ENCODE results near the gene TMEM123. TPM values are rescaled to one million over a fixed set of nuclear protein-coding genes. Genes with fewer than 3 reads are reported as not detected.

TMEM123 gene
- total and polyA plus RNA-seq, 2 of the 8 experiments (the other 6 are each of a cell fraction or from before 2014, with no cell fraction given) = 75.5 to 80.1 TPM

DNA sequence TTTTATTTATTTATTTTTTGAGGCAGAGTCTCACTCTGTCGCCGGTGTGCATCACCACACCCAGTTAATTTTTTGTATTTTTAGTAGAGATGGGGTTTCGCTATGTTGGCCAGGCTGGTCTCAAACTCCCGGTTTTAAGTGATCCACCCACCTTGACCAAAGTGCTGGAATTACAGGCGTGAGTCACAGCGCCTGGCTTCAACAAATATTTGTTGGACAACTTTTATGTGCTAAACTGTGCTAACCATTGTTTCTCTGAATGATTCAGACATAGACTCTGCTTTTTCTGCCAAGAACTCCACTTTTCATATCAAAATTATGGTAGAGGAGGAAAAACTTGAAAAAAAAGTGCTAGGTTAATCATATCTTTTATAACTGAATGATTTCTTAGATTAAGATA is 41.7 kb upstream of the TMEM123 start:
- H3K27me3 ChIP-seq (replicated peaks in 1 of 4; ENCODE audit: control insufficient read depth in 3 of 4, extremely low read depth in 1 of 4, insufficient read depth in 3 of 4, low read length in 3 of 4) = no peaks in the 10 kb centered on the region
- no peak overlapping the region for H3K14ac ChIP-seq (ENCODE audit: insufficient read length)
- H4K20me1 ChIP-seq (replicated peaks in 1 of 2; ENCODE audit: control insufficient read depth in 1 of 2, insufficient read depth in 2 of 2, low read length in 2 of 2) = no peaks in the 10 kb centered on the region
- no peak overlapping the region for H2BK5ac ChIP-seq (ENCODE audit: low read depth, low read length)
- H4K8ac ChIP-seq (ENCODE audit: extremely low read depth, insufficient read depth, low read length) = no peak overlapping the region
- H3K23me2 ChIP-seq (ENCODE audit: low read depth, low read length) = no peaks in the 10 kb centered on the region
- no peak overlapping the region for H2BK20ac ChIP-seq (ENCODE audit: low read length)
- H3K18ac ChIP-seq (ENCODE audit: extremely low read depth, low read length) = no peak overlapping the region
- DNase-seq (ENCODE audit: low read depth in 1 of 2, low spot score in 2 of 2) (no peak), FAIRE-seq (no peak)
- H3K56ac ChIP-seq (replicated peaks; ENCODE audit: insufficient read length, low read depth, low read length) = no peak overlapping the region
- no peak overlapping the region for H2BK12ac ChIP-seq (ENCODE audit: low read depth, low read length)
- no peak overlapping the region for H4K91ac ChIP-seq (replicated peaks; ENCODE audit: insufficient read length, low read length)
- POLR2A ChIA-PET (ENCODE audit: partially characterized antibody) = no interaction called here
- H3K27ac ChIP-seq (ENCODE audit: low read depth, low read length) = no peak overlapping the region
- no peak overlapping the region for H2AK5ac ChIP-seq (ENCODE audit: low read depth, low read length)
- CTCF ChIA-PET (ENCODE audit: partially characterized antibody) = interaction anchor here (0.7 to 3.6 kb wide), 8 partner anchors 17 to 172 kb away, joined by 3 to 20 read pairs (median 4); no protein-coding TSS in a partner anchor
- H3K4ac ChIP-seq (replicated peaks; ENCODE audit: insufficient read length, low read depth, low read length) = no peak overlapping the region
- H3K79me1 ChIP-seq (ENCODE audit: low read depth, low read length) = no peaks in the 10 kb centered on the region
- H3K4me2 ChIP-seq (ENCODE audit: insufficient read depth in 1 of 2, low read depth in 2 of 2, low read length in 2 of 2) = no peak overlapping the region
- no peak overlapping the region for H2BK15ac ChIP-seq (ENCODE audit: low read length)
- H3K4me1 ChIP-seq (replicated peaks in 1 of 4; ENCODE audit: control insufficient read depth in 3 of 4, insufficient read depth in 4 of 4, low read length in 3 of 4) = peaks cover 0 to 6% (median 2%) of the 10 kb centered on the region in 4 experiments; a peak in 2 of 7 replicates
- no peak overlapping the region for H4K5ac ChIP-seq (ENCODE audit: insufficient read length, low read depth, low read length)
- H2BK120ac ChIP-seq (replicated peaks; ENCODE audit: low read depth, low read length) = no peak overlapping the region
- H3K79me2 ChIP-seq (ENCODE audit: control insufficient read depth in 1 of 2, insufficient read depth in 2 of 2, low read length in 2 of 2) = no peaks in the 10 kb centered on the region
- 97% methylated on average over 6 of the region's 6 CpGs; no CpG with 5 or more reads in 1 of the 2 experiments for WGBS, 2 experiments (ENCODE audit: extremely low coverage in 1 of 2, insufficient coverage in 1 of 2, insufficient read length in 1 of 2, insufficient replicate concordance in 2 of 2, low coverage in 1 of 2, low lambda C conversion rate in 2 of 2, missing lambda C conversion rate in 1 of 2)
- H3K36me3 ChIP-seq (ENCODE audit: control insufficient read depth in 2 of 4, insufficient read depth in 4 of 4, low read length in 3 of 4) = no peaks in the 10 kb centered on the region
- H3K9me3 ChIP-seq (ENCODE audit: insufficient read depth in 2 of 2, low read depth in 1 of 2, low read length in 1 of 2) = no peaks in the 10 kb centered on the region
- no peak overlapping the region for H3K23ac ChIP-seq (ENCODE audit: insufficient read length)
- no peak overlapping the region for H3K4me3 ChIP-seq (ENCODE audit: extremely low read depth in 1 of 4, insufficient read depth in 2 of 4, low read depth in 3 of 4, low read length in 4 of 4)
- H2AFZ ChIP-seq (ENCODE audit: low read length) = no peak overlapping the region
- no peak overlapping the region for H3K9ac ChIP-seq (replicated peaks in 1 of 4; ENCODE audit: extremely low read depth in 1 of 4, low read depth in 3 of 4, low read length in 3 of 4)
- TF ChIP-seq, protein P1, sequence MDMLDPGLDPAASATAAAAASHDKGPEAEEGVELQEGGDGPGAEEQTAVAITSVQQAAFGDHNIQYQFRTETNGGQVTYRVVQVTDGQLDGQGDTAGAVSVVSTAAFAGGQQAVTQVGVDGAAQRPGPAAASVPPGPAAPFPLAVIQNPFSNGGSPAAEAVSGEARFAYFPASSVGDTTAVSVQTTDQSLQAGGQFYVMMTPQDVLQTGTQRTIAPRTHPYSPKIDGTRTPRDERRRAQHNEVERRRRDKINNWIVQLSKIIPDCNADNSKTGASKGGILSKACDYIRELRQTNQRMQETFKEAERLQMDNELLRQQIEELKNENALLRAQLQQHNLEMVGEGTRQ (IDR thresholded peaks at IDR 0.05; ENCODE audit: low read length) = no peak
- TF ChIP-seq CHD2 (IDR thresholded peaks at IDR 0.05; ENCODE audit: low read length) = no peak
- no peak for TF ChIP-seq ATF3 (IDR thresholded peaks at IDR 0.05; ENCODE audit: insufficient read depth, low read depth, low read length)
- TF ChIP-seq HDAC2 (IDR thresholded peaks at IDR 0.05; ENCODE audit: borderline replicate concordance in 1 of 2, low read depth in 2 of 2, low read length in 2 of 2) = no peak
- TF ChIP-seq SUZ12 (IDR thresholded peaks at IDR 0.05; ENCODE audit: low read length) = no peak
- no peak for TF ChIP-seq TAF7 (optimal IDR thresholded peaks at IDR 0.05; ENCODE audit: borderline replicate concordance, low read depth, low read length)
- TF ChIP-seq YY1 (IDR thresholded peaks at IDR 0.05; ENCODE audit: low read depth, low read length) = no peak
- no peak for TF ChIP-seq CTCF (IDR thresholded peaks at IDR 0.05; ENCODE audit: control extremely low read depth in 1 of 3, insufficient read depth in 1 of 3, low read depth in 1 of 3, low read length in 3 of 3)
- TF ChIP-seq TAF1 (IDR thresholded peaks at IDR 0.05; ENCODE audit: low read depth, low read length) = no peak
- no peak for TF ChIP-seq POLR2AphosphoS5 (IDR thresholded peaks at IDR 0.05; ENCODE audit: low read depth, low read length)
